MM.1S (cell line): ENCODE results near the gene SORCS2.

Experiments used
- DNase-seq: peaks from one replicate; pipeline ENCODE4 v3.0.0-alpha.2; 2015
- H2AFZ ChIP-seq: fragments of 300-600 bp; sonication (generic); 2 replicates; pipeline ENCODE4 v1.6.0; 2016; ENCODE audit warnings: antibody characterized with exemption, low read length
- H3F3A ChIP-seq: fragments of 300-600 bp; sonication (generic); 2 replicates; pipeline ENCODE4 v1.6.1; 2016; ENCODE audit warnings: mild to moderate bottlenecking, antibody characterized with exemption, low read length, moderate library complexity, mixed read lengths; ENCODE audit not compliant: insufficient read depth
- H3K27ac ChIP-seq: fragments of 300-600 bp; sonication (generic); 2 replicates; pipeline ENCODE4 v1.5.1; 2016; ENCODE audit warnings: mild to moderate bottlenecking, low read length
- H3K27me3 ChIP-seq: fragments of 300-600 bp; sonication (generic); replicated peaks from 2 replicates; pipeline ENCODE4 v1.6.0; 2016; ENCODE audit warnings: low read length; ENCODE audit not compliant: insufficient read depth
- H3K36me3 ChIP-seq: fragments of 300-600 bp; sonication (generic); replicated peaks from 2 replicates; pipeline ENCODE4 v1.6.1; 2016; ENCODE audit warnings: mild to moderate bottlenecking, low read length, mixed read lengths; ENCODE audit not compliant: insufficient read depth
- H3K4me1 ChIP-seq: fragments of 300-600 bp; sonication (generic); 2 replicates; pipeline ENCODE4 v1.6.1; 2016; ENCODE audit warnings: low read length, mixed read lengths
- H3K4me2 ChIP-seq: fragments of 300-600 bp; sonication (generic); 2 replicates; pipeline ENCODE4 v1.6.0; 2016; ENCODE audit warnings: low read depth, low read length
- H3K4me3 ChIP-seq: fragments of 300-600 bp; sonication (generic); 2 replicates; pipeline ENCODE4 v1.5.1; 2016; ENCODE audit warnings: low read length, mixed read lengths
- H3K79me2 ChIP-seq: fragments of 300-600 bp; sonication (generic); 2 replicates; pipeline ENCODE4 v1.6.1; 2016; ENCODE audit warnings: mixed run types, low read length, mixed read lengths
- H3K9ac ChIP-seq: fragments of 300-600 bp; sonication (generic); 2 replicates; pipeline ENCODE4 v1.6.1; 2016; ENCODE audit warnings: low read length, mixed read lengths
- H3K9me2 ChIP-seq: fragments of 300-600 bp; sonication (generic); replicated peaks from 2 replicates; pipeline ENCODE4 v1.6.1; 2016; ENCODE audit warnings: mild to moderate bottlenecking, low read length, mixed read lengths; ENCODE audit not compliant: insufficient read depth
- H3K9me3 ChIP-seq: fragments of 300-600 bp; sonication (generic); replicated peaks from 2 replicates; pipeline ENCODE4 v1.6.1; 2016; ENCODE audit warnings: mild to moderate bottlenecking, low read length, mixed read lengths; ENCODE audit not compliant: insufficient read depth
- H4K20me1 ChIP-seq: fragments of 300-600 bp; sonication (generic); 2 replicates; pipeline ENCODE4 v1.6.1; 2016; ENCODE audit warnings: mild to moderate bottlenecking, low read length, moderate library complexity, mixed read lengths; ENCODE audit not compliant: insufficient read depth
- CTCF ChIP-seq: fragments of 300-600 bp; sonication (generic); IDR thresholded peaks from 2 replicates; pipeline ENCODE4 v1.5.1; 2016; ENCODE audit warnings: antibody characterized with exemption, low read length, mixed read lengths
- EZH2 ChIP-seq: fragments of 300-600 bp; sonication (generic); optimal IDR thresholded peaks from 2 replicates; pipeline ENCODE3; 2017; ENCODE audit warnings: low read depth, mild to moderate bottlenecking, antibody characterized with exemption, low read length, mixed read lengths
- EZH2phosphoT487 ChIP-seq: fragments of 300-600 bp; sonication (generic); IDR thresholded peaks from 2 replicates; pipeline ENCODE4 v1.6.1; 2018; ENCODE audit warnings: antibody characterized with exemption, low read length

SORCS2 gene

GRCh38 chr4:7397206-7398103 is 205.1 kb downstream of the SORCS2 start:
- H3K4me1 ChIP-seq: no peaks in the 10 kb centered on the region

GRCh38 chr4:7398104-7398423 is 205.7 kb downstream of the SORCS2 start:
- no peak overlapping the region for H3K9ac ChIP-seq

More at GRCh38 chr4:7397206-7398103, 205.1 kb downstream of the SORCS2 start:
- Histone ChIP-seq H3K4me3 (no peak overlapping the region), H3K27me3 (peaks cover 82% of the 10 kb centered on the region), H3K4me2 (no peak overlapping the region), H3K36me3 (no peaks in the 10 kb centered on the region), H2AFZ (no peak overlapping the region), H3K9me2 (no peaks in the 10 kb centered on the region), H3F3A (no peaks in the 10 kb centered on the region), H3K9me3 (no peaks in the 10 kb centered on the region), H3K9ac (no peak overlapping the region), H3K27ac (no peak overlapping the region), H3K79me2 (no peaks in the 10 kb centered on the region), H4K20me1 (no peaks in the 10 kb centered on the region)
- no peak for TF ChIP-seq EZH2phosphoT487
- no peak for TF ChIP-seq CTCF
- TF ChIP-seq EZH2: no peak
- DNase-seq: no peak

GRCh38 chr4:7398788-7399439 is 206.6 kb downstream of the SORCS2 start:
- Histone ChIP-seq H3K9ac (no peak overlapping the region), H3K27me3 (peaks cover 72% of the 10 kb centered on the region), H3F3A (no peaks in the 10 kb centered on the region), H3K4me2 (no peak overlapping the region), H3K9me2 (no peaks in the 10 kb centered on the region), H3K79me2 (no peaks in the 10 kb centered on the region), H3K4me3 (no peak overlapping the region), H3K9me3 (no peaks in the 10 kb centered on the region), H3K4me1 (no peaks in the 10 kb centered on the region), H3K36me3 (no peaks in the 10 kb centered on the region), H3K27ac (no peak overlapping the region), H2AFZ (no peak overlapping the region), H4K20me1 (no peaks in the 10 kb centered on the region)
- no peak for DNase-seq
- TF ChIP-seq EZH2phosphoT487: no peak
- no peak for TF ChIP-seq CTCF

More at GRCh38 chr4:7398104-7398423, 205.7 kb downstream of the SORCS2 start:
- Histone ChIP-seq H3K27ac (no peak overlapping the region), H3K4me1 (no peaks in the 10 kb centered on the region), H3K79me2 (no peaks in the 10 kb centered on the region), H3K4me3 (no peak overlapping the region), H4K20me1 (no peaks in the 10 kb centered on the region), H3K9me2 (no peaks in the 10 kb centered on the region), H3K36me3 (no peaks in the 10 kb centered on the region), H2AFZ (no peak overlapping the region), H3K27me3 (peaks cover 78% of the 10 kb centered on the region), H3K9me3 (no peaks in the 10 kb centered on the region), H3K4me2 (no peak overlapping the region), H3F3A (no peaks in the 10 kb centered on the region)
- no peak for DNase-seq
- TF ChIP-seq EZH2phosphoT487: no peak
- no peak for TF ChIP-seq CTCF
- no peak for TF ChIP-seq EZH2
